Astrocyte (in vitro differentiated cells and primary cell): ENCODE data around the gene REXO2. TPM values are rescaled to one million over a fixed set of nuclear protein-coding genes. Genes with fewer than 3 reads are reported as not detected.
A peak's percentile ranks its signal among the peaks of the same experiment; 100 is the strongest.

Experiments
- DNase-seq: peaks from one replicate; pipeline ENCODE4 v3.0.0-alpha.2; 2010; ENCODE audit warnings: low read depth
- FAIRE-seq: peaks from 2 replicates; lab custom pipeline; 2011; peaks lifted over from hg19 to GRCh38; lab: Jason Lieb, UNC
- H2AFZ ChIP-seq: 2 replicates; pipeline ENCODE4 v1.6.0; 2012; ENCODE audit warnings: low read depth, low read length, inconsistent platforms
- H3K27ac ChIP-seq: 2 replicates; pipeline ENCODE4 v1.5.1; 2011; ENCODE audit warnings: low read depth, low read length, inconsistent platforms
- H3K27me3 ChIP-seq: 2 replicates; pipeline ENCODE4 v1.6.0; 2011; ENCODE audit warnings: low read length, inconsistent platforms; ENCODE audit not compliant: insufficient read depth
- H3K36me3 ChIP-seq: 2 replicates; pipeline ENCODE4 v1.5.1; 2011; ENCODE audit warnings: low read length, inconsistent platforms; ENCODE audit not compliant: insufficient read depth
- H3K4me1 ChIP-seq: 2 replicates; pipeline ENCODE4 v1.5.1; 2011; ENCODE audit warnings: low read length, inconsistent platforms; ENCODE audit not compliant: insufficient read depth
- H3K4me2 ChIP-seq: 2 replicates; pipeline ENCODE4 v1.6.0; 2012; ENCODE audit warnings: low read length, inconsistent platforms
- H3K4me3 ChIP-seq: 2 replicates; pipeline ENCODE4 v1.5.1; 2011; ENCODE audit warnings: low read depth, mild to moderate bottlenecking, low read length, inconsistent platforms; ENCODE audit not compliant: insufficient read depth
- H3K79me2 ChIP-seq: 2 replicates; pipeline ENCODE4 v1.6.0; 2012; ENCODE audit warnings: mild to moderate bottlenecking, low read length, inconsistent platforms; ENCODE audit not compliant: insufficient read depth
- H3K9ac ChIP-seq: 2 replicates; pipeline ENCODE4 v1.6.0; 2012; ENCODE audit warnings: mild to moderate bottlenecking, low read length, inconsistent platforms
- H3K9me3 ChIP-seq: 2 replicates; pipeline ENCODE4 v1.5.1; 2012; ENCODE audit warnings: low read depth, mild to moderate bottlenecking, low read length, inconsistent platforms; ENCODE audit not compliant: insufficient read depth
- H4K20me1 ChIP-seq: 2 replicates; pipeline ENCODE4 v1.6.0; 2012; ENCODE audit warnings: low read length, inconsistent platforms; ENCODE audit not compliant: insufficient read depth
- H3K27ac Mint-ChIP-seq: one replicate; pipeline ENCODE4 v1.8.0; 2021; ENCODE audit warnings: mild to moderate bottlenecking, mixed read lengths; ENCODE audit not compliant: unreplicated experiment
- H3K27me3 Mint-ChIP-seq: one replicate; pipeline ENCODE4 v1.8.0; 2021; ENCODE audit warnings: low read depth, mixed read lengths; ENCODE audit not compliant: unreplicated experiment
- H3K36me3 Mint-ChIP-seq: one replicate; pipeline ENCODE4 v1.8.0; 2021; ENCODE audit warnings: low read depth, mixed read lengths; ENCODE audit not compliant: unreplicated experiment
- H3K4me1 Mint-ChIP-seq: one replicate; pipeline ENCODE4 v1.8.0; 2021; ENCODE audit warnings: low read depth, mixed read lengths; ENCODE audit not compliant: unreplicated experiment
- H3K4me3 Mint-ChIP-seq: one replicate; pipeline ENCODE4 v1.8.0; 2021; ENCODE audit warnings: mild to moderate bottlenecking, moderate library complexity, mixed read lengths; ENCODE audit not compliant: unreplicated experiment
- H3K9me3 Mint-ChIP-seq: one replicate; pipeline ENCODE4 v1.8.0; 2021; ENCODE audit warnings: mild to moderate bottlenecking, mixed read lengths; ENCODE audit not compliant: unreplicated experiment
- CTCF ChIP-seq: IDR thresholded peaks from 2 replicates; pipeline ENCODE4 v1.5.1; 2011; ENCODE audit warnings: low read depth, mild to moderate bottlenecking, inconsistent platforms, low read length, moderate library complexity; ENCODE audit not compliant: insufficient read depth
- EZH2 ChIP-seq: IDR thresholded peaks from 2 replicates; pipeline ENCODE4 v1.6.1; 2012; ENCODE audit warnings: mild to moderate bottlenecking, low read length, inconsistent platforms; ENCODE audit not compliant: insufficient read depth
- total RNA-seq: library from RNA; stranded (reverse); gene quantifications from 2 replicates; pipeline ENCODE4 v1.2.1, GENCODE V29; 2021

Gene REXO2
- total RNA-seq, 1 donor from 2014 or later: 181 TPM

GRCh38 chr11:114433376-114433775 is 5.9 kb upstream of the REXO2 start:
- Histone ChIP-seq H3K4me3 (no peak overlapping the region), H3K27me3 (no peaks in the 10 kb centered on the region), H3K4me2 (no peak overlapping the region), H3K27ac (no peak overlapping the region), H4K20me1 (no peaks in the 10 kb centered on the region), H3K4me1 (peaks cover under 1% of the 10 kb centered on the region), H3K9me3 (no peaks in the 10 kb centered on the region), H3K79me2 (no peaks in the 10 kb centered on the region), H3K9ac (no peak overlapping the region), H3K36me3 (no peaks in the 10 kb centered on the region), H2AFZ (no peak overlapping the region)
- TF ChIP-seq CTCF: no peak
- no peak for TF ChIP-seq EZH2
- peaks cover 9% of the 10 kb centered on the region for H3K36me3 Mint-ChIP-seq
- H3K4me3 Mint-ChIP-seq: no peak overlapping the region
- H3K9me3 Mint-ChIP-seq: no peaks in the 10 kb centered on the region
- H3K27me3 Mint-ChIP-seq: no peaks in the 10 kb centered on the region
- no peak for DNase-seq
- peaks cover 6% of the 10 kb centered on the region for H3K4me1 Mint-ChIP-seq
- FAIRE-seq: no peak
- H3K27ac Mint-ChIP-seq: no peak overlapping the region

GRCh38 chr11:114438303-114438702 is 964 bp upstream of the REXO2 start:
- H3K27ac ChIP-seq: peak overlapping the region; percentile 94
- peaks cover 9% of the 10 kb centered on the region for H3K36me3 Mint-ChIP-seq
- H3K27me3 ChIP-seq: no peaks in the 10 kb centered on the region
- H3K27me3 Mint-ChIP-seq: no peaks in the 10 kb centered on the region
- peak overlapping the region; percentile 95 for H3K27ac Mint-ChIP-seq
- H3K4me2 ChIP-seq: peak overlapping the region; percentile 85
- H2AFZ ChIP-seq: peak overlapping the region; percentile 45
- H4K20me1 ChIP-seq: peaks cover 21% of the 10 kb centered on the region
- peaks cover 7% of the 10 kb centered on the region for H3K36me3 ChIP-seq
- peaks cover 16% of the 10 kb centered on the region for H3K4me1 ChIP-seq
- peak overlapping the region; percentile 96 for H3K4me3 Mint-ChIP-seq
- peak; percentile 21 for DNase-seq
- no peak overlapping the region for H3K4me3 ChIP-seq
- H3K9ac ChIP-seq: no peak overlapping the region
- TF ChIP-seq CTCF (no peak), EZH2 (no peak)
- FAIRE-seq: no peak
- H3K4me1 Mint-ChIP-seq: peaks cover 28% of the 10 kb centered on the region
- no peaks in the 10 kb centered on the region for H3K9me3 Mint-ChIP-seq
- no peaks in the 10 kb centered on the region for H3K9me3 ChIP-seq
- peaks cover 41% of the 10 kb centered on the region for H3K79me2 ChIP-seq

GRCh38 chr11:114440121-114440860 is 1.0 kb downstream of the REXO2 start:
- H4K20me1 ChIP-seq: peaks cover 40% of the 10 kb centered on the region
- no peaks in the 10 kb centered on the region for H3K9me3 ChIP-seq
- peaks cover 10% of the 10 kb centered on the region for H3K36me3 ChIP-seq
- peak overlapping the region; percentile 85 for H3K4me2 ChIP-seq
- TF ChIP-seq CTCF (no peak), EZH2 (no peak)
- DNase-seq (peak; percentile 13), FAIRE-seq (no peak)
- H3K4me3 ChIP-seq: peak overlapping the region; percentile 77
- peak overlapping the region; percentile 97 for H3K9ac ChIP-seq
- H3K27me3 ChIP-seq: no peaks in the 10 kb centered on the region
- peaks cover 16% of the 10 kb centered on the region for H3K4me1 ChIP-seq
- Mint-ChIP-seq H3K9me3 (no peaks in the 10 kb centered on the region), H3K36me3 (peaks cover 8% of the 10 kb centered on the region), H3K27ac (peak overlapping the region; percentile 95), H3K4me3 (peak overlapping the region; percentile 96), H3K4me1 (peaks cover 42% of the 10 kb centered on the region), H3K27me3 (no peaks in the 10 kb centered on the region)
- peak overlapping the region; percentile 94 for H3K27ac ChIP-seq
- H3K79me2 ChIP-seq: peaks cover 61% of the 10 kb centered on the region
- peak overlapping the region; percentile 85 for H2AFZ ChIP-seq
